Type B pancreatic cell (in vitro differentiated cells): ENCODE measurements around the gene MMS19. TPM values are rescaled to one million over a fixed set of nuclear protein-coding genes. Genes with fewer than 3 reads are reported as not detected.
A peak's percentile ranks its signal among the peaks of the same experiment; 100 is the strongest.

ENCODE experiments used
- DNase-seq: peaks from one replicate; pipeline ENCODE4 v3.0.0; 2021; ENCODE audit warnings: mixed read lengths; ENCODE audit not compliant: unreplicated experiment; ENCODE audit errors: extremely low spot score
- H3K27ac Mint-ChIP-seq: 2 replicates; pipeline ENCODE4 v1.8.0; 2021; ENCODE audit warnings: mild to moderate bottlenecking, mixed read lengths
- H3K27me3 Mint-ChIP-seq: 2 replicates; pipeline ENCODE4 v1.8.0; 2021; ENCODE audit warnings: mixed read lengths
- H3K36me3 Mint-ChIP-seq: 2 replicates; pipeline ENCODE4 v1.8.0; 2021; ENCODE audit warnings: mixed read lengths
- H3K4me1 Mint-ChIP-seq: one replicate; pipeline ENCODE4 v1.8.0; 2021; ENCODE audit warnings: mixed read lengths; ENCODE audit not compliant: unreplicated experiment
- H3K4me3 Mint-ChIP-seq: 2 replicates; pipeline ENCODE4 v1.8.0; 2021; ENCODE audit warnings: mild to moderate bottlenecking, mixed read lengths
- H3K9me3 Mint-ChIP-seq: 2 replicates; pipeline ENCODE4 v1.8.0; 2021; ENCODE audit warnings: mixed read lengths
- CTCF ChIP-seq: fragments of 200-600 bp; sonication (generic); conservative IDR thresholded peaks from 2 replicates; pipeline ENCODE4 v1.5.0; 2021; ENCODE audit warnings: antibody characterized with exemption, mild to moderate bottlenecking
- total RNA-seq: library from RNA; stranded (reverse); gene quantifications from 2 replicates; pipeline ENCODE4 v1.2.1, GENCODE V29; 2021; ENCODE audit warnings: low replicate concordance

The MMS19 gene
- total RNA-seq, 1 donor from 2014 or later: 85.9 TPM

GRCh38 chr10:97542169-97543024, 44.2 kb upstream of the MMS19 start:
- Mint-ChIP-seq H3K27ac (peak overlapping the region; percentile 90), H3K4me3 (peak overlapping the region; percentile 70), H3K4me1 (peaks cover 42% of the 10 kb centered on the region), H3K9me3 (no peaks in the 10 kb centered on the region), H3K27me3 (no peaks in the 10 kb centered on the region), H3K36me3 (no peaks in the 10 kb centered on the region)
- no peak for DNase-seq
- no peak for TF ChIP-seq CTCF

GRCh38 chr10:97540669-97541500, 42.7 kb upstream of the MMS19 start:
- peaks cover 34% of the 10 kb centered on the region for H3K4me1 Mint-ChIP-seq
- H3K27ac Mint-ChIP-seq: no peak overlapping the region
- no peaks in the 10 kb centered on the region for H3K9me3 Mint-ChIP-seq
- peak; percentile 25 for TF ChIP-seq CTCF
- no peak for DNase-seq
- no peaks in the 10 kb centered on the region for H3K27me3 Mint-ChIP-seq
- no peak overlapping the region for H3K4me3 Mint-ChIP-seq
- no peaks in the 10 kb centered on the region for H3K36me3 Mint-ChIP-seq

GRCh38 chr10:97539523-97540200, 41.4 kb upstream of the MMS19 start:
- peaks cover 34% of the 10 kb centered on the region for H3K4me1 Mint-ChIP-seq
- H3K27me3 Mint-ChIP-seq: no peaks in the 10 kb centered on the region
- H3K4me3 Mint-ChIP-seq: peak overlapping the region; percentile 39
- H3K36me3 Mint-ChIP-seq: no peaks in the 10 kb centered on the region
- DNase-seq: no peak
- no peak for TF ChIP-seq CTCF
- H3K9me3 Mint-ChIP-seq: no peaks in the 10 kb centered on the region
- peak overlapping the region; percentile 75 for H3K27ac Mint-ChIP-seq

- no peaks in the 10 kb centered on the region for H3K9me3 Mint-ChIP-seq
- TF ChIP-seq CTCF: no peak
- H3K4me1 Mint-ChIP-seq: peaks cover 34% of the 10 kb centered on the region
- no peaks in the 10 kb centered on the region for H3K36me3 Mint-ChIP-seq
- peak overlapping the region; percentile 54 for H3K27ac Mint-ChIP-seq
- no peaks in the 10 kb centered on the region for H3K27me3 Mint-ChIP-seq
- no peak overlapping the region for H3K4me3 Mint-ChIP-seq
- no peak for DNase-seq
These were observed 40.6 kb upstream of the MMS19 start for GRCh38 chr10:97538839-97539238.

DNA sequence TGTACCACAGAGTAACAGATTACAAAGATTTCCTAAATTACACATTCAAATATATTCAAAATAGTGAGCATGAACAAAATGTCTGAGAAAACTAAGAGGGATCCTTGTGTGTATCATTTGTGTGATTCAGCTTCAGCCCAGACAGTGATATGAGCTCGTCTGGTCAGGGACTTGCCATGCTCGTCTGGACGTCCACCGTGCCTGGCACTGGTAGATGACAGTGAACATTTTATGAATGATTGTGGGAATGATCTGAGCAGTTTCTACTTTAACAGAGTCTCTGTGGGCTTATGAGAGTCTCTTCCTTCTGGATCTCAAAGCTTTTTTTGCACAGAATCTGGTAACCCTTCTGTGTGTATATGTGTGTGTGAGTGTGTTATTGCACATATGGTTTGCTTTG, 40.2 kb upstream of the MMS19 start:
- Mint-ChIP-seq H3K36me3 (no peaks in the 10 kb centered on the region), H3K4me3 (no peak overlapping the region), H3K9me3 (no peaks in the 10 kb centered on the region), H3K4me1 (peaks cover 30% of the 10 kb centered on the region), H3K27me3 (no peaks in the 10 kb centered on the region), H3K27ac (peak overlapping the region; percentile 54)
- DNase-seq: no peak
- TF ChIP-seq CTCF: no peak
